HG02981 (cell line): ENCODE measurements around the gene DKKL1.
"Not testable (repeated sequence)": the region's sequence is repeated elsewhere in the genome, so short reads cannot be mapped to it uniquely, and the experiment has no call there.

Source experiments
- ATAC-seq: cut with Tn5 transposase; IDR thresholded peaks from one replicate; pipeline ENCODE4 v1.9.1; 2021; ENCODE audit warnings: mild to moderate bottlenecking, moderate library complexity; ENCODE audit not compliant: unreplicated experiment

DKKL1 gene

DNA sequence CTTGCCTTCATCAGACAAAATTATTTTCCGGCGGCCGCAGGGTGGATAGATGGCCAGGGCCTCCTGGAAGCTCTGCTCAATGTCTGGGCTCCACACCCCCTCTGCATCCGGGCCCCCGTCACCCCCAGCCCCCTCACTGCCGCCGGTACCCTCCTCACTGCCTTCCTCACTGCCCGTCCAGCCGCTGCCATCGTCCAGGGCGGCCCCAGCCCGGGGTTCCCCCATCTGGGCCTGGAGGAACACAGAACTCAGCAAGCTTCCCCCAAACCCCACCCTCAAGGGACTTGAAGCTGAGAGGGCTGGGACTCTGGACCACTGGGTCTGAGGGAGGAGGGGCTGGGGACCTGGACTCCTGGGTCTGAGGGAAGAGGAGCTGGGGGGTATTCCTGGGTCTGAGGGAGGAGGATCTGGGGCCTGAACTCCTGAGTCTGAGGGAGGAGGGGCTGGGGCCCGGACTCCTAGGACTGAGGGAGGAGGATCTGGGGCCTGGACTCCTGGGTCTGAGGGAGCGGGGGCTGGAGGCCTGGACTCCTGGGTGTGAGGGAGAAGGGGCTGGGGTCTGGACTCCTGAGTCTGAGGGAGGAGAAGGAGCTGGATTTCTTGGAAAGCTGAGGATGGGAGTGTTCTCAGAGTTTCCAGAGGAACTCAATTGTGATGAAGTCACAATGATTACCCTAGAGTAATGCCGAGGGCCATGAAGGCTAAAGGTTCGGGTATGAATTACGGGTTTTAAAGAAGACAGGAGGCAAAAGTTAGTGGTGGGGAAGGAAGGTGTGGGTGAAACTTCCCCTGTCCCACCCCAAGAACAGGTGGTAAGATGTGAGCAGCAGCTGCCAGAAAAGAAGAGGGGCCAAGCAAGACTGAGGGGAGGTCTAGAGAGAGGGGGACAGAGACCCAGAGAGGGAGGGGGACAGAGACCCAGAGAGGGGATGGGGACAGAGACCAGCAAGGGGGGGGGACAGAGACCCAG is 3.5 kb upstream of the DKKL1 start:
- no peak for ATAC-seq

DNA sequence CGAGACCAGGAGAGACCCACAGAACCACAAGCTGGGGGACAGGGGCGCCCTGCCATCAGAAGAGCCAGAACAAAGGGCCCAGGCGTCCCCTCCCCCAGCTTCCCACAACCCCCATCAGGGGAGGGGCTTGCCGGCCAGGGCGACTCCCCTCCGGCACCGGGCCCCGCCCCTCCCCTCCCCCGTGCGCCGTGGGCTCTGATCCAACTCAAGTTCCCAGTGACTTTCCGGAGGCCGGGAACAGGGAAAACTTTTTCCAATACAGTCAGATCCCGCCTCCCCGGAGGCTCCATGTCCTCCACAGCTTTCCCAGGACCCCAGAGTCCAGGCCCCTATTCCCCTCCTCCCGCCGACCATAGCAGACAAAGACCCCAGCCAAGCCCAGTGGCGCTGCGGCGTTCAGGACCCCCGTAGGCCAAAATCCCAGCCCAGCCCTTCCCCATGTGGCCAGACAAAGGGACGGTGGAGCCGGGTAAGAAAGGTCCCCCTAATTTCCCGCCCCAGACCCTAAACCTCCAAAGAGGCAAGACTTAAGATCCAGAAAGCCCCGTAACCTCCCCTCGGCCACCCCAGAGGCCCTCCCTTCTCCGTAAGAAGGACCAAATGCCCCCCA is 2.1 kb upstream of the DKKL1 start:
- ATAC-seq: no peak

DNA sequence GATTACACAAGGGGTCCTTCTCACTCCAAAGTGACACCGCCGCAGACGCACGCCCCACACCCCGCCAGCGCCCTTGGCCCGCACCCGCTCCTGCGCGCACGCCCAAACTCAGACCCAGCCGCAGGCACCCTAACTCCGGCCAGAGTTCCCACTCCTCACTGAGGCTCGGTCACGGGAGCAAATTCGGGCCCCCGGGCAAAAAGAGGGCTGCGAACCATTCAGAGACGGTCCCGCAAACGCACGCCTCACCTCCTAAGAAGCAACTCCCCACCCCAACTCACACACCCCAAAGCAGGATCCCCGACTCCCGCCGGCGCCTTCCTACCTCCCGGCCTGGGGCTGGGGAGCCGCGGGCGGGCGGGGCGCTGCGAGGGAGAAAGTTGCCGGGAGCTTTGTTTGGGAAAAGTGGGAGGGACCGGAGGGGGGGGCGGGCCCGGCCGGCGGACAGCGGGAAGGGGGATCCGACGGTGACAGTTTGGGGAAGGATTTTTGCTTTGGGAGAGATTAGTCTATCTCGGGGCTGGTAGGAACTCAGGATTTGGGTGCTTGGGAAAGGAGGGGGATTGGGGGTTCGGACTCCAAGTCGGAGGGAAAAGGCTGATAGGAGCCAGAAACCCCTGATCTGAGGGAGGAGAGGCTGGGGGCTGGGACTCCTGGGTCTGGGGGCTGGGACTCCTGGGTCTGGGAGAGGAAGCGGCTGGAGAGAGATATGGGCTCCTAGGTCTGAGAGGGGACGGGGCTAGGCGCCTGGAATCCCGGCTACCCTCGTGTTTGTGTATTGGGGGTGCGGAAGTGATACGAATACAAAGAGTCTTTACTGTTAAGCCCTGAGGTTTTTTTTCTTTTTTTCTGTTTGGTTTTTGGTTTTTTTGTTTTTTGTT is 1.4 kb upstream of the DKKL1 start, which contains the start of gene TEAD2:
TEAD2 (minus strand) TSS at position 369 of the 881 bp plus-strand sequence. CDS start 2,341 bp downstream, outside the sequence.
- no peak for ATAC-seq

DNA sequence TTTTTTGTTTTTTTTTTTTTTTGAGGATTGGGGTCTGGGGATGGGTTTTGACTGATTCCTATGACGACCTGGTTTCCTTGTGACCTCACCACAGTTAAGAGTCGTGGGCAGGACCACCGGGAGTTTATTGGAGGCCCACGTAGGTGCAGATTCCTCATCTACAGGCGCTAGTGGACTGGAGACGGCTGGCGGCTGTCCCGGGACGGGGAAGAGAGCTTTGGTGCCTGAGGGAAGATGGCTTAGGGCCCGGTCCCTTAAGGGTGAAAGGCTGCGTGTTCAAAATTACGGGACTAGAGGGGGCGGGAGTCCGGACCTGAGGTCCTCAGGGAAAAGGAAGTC is 779 bp upstream of the DKKL1 start:
- ATAC-seq: no peak

DNA sequence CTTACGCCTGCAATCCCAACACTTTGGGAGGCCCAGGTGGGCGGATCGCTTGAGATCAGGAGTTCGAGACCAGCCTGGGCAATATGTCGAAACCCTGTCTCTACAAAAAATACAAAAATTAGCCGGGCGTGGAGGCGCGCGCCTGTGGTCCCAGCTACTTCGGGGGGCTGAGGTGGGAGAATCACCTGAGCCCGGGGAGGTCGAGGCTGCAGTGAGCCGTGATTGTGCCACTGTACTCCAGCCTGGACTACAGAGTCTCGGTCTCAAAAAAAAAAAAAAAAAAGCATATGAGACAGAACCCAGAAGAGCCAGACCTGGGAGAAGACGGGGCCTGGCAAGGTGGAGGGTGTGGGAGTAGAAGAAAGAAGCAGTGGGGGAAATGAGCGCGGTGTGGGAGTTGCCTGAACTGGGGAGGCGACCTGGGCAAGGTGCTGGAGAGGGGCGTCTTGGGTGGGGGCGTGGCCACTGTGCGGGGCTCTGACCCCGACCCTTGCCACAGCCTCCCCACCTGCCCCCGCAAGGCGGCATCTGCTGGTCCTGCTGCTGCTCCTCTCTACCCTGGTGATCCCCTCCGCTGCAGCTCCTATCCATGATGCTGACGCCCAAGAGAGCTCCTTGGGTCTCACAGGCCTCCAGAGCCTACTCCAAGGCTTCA is 533 bp downstream of the DKKL1 start:
- no peak for ATAC-seq

DNA sequence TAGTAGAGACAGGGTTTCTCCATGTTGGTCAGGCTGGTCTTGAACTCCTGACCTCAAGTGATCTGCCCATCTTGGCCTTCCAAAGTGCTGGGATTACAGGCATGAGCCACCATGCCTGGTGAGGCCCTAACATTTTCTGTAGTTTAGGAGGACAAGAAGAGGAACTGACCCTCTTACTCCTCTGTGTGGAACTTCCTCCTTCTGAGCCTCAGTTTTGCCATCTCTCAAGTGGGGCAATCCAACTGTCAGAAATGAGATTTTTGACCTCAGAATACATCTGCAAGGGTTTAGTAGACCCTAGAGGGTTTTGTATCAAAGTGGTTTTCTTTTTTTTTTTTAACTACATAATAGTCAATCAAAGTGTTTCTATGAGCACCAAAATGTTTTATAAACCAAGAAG is 2.4 kb downstream of the DKKL1 start:
- ATAC-seq: no peak

DNA sequence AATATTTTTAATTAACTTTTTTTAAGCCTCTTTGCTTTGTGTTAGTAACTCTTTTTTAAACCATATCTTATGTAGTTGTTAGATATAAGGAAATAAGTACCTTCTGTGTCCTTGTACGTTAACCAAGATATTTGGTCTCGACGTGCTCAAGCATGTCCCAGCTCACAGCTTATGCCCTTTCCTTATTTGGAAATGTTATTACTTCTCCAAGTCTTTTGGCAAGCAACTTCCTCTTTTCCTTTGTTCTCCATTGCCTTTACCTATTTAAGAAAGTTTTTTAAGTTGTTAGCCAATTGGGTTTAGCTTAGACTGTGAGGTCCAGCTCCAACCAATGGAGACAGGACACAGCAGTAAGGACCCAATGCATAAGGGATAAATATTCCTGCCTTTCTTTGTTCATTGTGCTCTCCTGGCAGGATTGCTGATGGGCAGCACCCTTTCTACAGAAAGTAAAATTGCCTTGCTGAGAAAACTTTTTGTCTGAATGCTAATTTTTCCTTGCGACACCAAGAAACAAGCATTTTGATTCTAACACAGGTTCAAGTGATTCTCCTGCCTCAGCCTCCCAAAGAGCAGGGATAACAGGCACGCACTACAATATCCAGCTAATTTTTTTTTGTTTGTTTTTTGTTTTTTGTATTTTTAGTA is 5.2 kb downstream of the DKKL1 start:
- no peak for ATAC-seq

DNA sequence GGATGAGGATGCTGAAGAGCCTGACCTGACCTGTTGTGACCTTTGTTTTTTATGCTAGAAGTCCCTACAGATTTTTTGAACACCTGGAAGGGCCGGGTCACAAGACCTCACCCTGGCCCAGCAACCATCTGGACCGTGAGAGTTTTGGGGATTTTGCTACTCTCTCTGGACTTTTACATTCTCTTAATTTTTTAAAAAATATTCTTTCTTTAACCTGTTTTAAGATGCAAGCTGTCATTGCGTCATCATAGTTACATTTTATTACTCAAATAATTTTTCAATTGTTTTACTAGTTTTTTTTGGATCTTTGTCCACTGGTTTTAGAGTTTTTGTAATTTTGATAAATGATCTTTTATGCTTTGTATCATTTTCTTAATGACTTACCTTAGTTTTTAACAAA is 7.5 kb downstream of the DKKL1 start:
- ATAC-seq: no peak

DNA sequence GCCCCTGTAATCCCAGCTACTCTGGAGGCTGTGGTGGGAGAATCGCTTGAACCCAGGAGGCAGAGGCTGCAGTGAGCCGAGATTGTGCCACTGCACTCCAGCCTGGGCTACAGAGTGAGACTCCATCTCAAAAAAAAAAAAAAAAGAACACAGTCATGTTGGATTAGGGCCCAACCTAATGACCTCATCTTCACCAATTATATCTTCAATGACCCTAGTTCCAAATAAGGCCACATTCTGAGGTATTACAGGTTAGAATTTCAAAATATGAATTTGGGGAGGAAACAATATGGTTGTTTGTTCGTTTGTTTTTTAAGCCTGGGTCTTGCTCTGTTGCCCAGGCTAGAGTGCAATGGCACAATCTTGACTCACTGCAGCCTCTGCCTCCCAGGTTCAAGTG is 9.5 kb downstream of the DKKL1 start:
- ATAC-seq: not testable (repeated sequence)

DNA sequence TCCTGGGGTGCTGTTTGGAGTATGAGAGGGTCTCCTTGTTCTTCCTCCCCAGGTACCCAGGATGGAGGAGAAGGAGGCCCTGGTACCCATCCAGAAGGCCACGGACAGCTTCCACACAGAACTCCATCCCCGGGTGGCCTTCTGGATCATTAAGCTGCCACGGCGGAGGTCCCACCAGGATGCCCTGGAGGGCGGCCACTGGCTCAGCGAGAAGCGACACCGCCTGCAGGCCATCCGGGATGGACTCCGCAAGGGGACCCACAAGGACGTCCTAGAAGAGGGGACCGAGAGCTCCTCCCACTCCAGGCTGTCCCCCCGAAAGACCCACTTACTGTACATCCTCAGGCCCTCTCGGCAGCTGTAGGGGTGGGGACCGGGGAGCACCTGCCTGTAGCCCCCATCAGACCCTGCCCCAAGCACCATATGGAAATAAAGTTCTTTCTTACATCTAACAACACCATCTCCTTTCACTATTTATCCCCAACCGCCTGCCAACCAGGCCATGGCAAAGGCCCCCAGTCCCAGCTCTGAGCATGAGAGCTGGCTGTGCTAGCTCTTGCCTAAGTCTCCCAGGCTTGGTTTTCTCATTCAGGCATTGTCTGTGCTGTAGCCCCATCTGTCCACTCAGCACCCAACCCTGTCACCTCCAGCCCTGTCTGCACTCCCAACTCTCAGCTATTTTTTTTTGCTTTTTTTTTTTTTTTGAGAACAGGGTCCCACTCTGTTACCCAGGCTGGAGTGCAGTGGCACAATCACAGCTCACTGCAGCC is 11.2 kb downstream of the DKKL1 start:
- no peak for ATAC-seq

DNA sequence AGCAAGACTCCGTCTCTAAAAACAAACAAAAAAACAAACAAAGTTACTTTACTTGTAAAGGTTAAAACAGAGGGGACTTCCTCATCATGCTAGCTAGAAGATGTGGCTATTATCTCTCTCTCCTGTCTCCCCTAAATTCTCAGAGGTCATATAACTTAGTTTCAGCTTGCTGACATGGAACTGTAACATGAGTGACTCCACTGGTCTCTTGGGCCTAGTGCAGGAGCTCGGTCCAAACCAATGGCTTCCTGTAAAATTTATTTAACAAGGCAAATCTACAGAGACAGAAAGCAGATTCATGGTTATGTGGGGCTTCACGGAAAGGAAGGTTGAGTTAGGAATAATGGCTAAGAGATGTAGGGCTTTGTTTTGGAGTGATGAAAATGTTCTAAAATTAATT is 14.8 kb downstream of the DKKL1 start:
- ATAC-seq: no peak

DNA sequence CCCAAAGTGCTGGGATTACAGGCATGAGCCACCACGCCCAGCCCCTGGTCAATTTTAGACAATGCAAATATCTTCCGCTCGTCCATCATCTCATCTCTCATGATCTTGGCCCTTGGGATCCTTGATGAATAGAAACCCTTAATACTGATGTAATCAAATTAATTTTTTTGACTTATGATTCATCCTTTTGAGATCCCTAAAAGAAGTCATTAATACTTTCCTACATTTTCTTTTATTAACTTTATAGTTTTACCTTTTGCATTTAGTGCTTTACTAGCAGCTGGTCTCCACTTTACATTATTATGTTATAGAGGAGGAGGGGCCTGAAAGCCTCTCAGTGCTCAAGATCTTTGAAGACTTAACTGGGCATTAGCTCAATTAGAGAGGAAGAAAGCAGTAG is 16.7 kb downstream of the DKKL1 start:
- no peak for ATAC-seq

DNA sequence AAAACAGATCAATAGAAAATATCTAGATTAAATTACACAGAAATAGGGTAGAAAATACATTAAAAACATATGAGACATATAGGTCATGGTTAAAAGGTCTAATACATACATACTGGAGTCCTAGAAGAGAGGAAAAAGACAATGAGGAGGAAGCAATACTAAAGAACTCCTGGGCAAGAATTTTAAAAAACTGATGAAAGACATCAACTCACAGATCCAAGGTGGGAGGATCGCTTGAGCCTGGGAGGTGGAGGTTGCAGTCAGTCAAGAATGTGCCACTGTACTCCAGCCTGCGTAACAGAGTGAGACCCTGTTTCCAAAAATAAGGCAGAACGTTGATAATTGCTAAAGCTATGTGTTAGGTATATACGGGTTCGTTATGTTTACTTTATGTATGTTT is 19.0 kb downstream of the DKKL1 start:
- no peak for ATAC-seq

DNA sequence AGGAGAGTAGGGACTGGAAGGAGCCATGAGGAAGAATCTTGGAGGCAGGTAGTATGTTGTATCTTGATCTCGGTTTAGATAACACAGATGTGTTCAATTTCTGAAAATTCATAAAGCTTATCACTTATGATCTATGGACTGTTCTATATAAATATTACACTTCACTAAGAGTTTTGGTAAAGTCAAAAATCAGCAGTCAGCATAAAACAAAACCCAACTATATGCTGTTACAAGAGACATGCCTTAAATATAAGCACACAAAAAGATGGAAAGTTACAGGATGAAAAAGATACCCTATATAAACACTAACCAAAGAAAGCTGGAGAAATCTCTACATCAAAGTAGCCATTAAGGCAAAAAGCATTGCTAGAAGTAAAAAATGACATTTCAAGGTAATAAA is 19.9 kb downstream of the DKKL1 start:
- ATAC-seq: no peak

DNA sequence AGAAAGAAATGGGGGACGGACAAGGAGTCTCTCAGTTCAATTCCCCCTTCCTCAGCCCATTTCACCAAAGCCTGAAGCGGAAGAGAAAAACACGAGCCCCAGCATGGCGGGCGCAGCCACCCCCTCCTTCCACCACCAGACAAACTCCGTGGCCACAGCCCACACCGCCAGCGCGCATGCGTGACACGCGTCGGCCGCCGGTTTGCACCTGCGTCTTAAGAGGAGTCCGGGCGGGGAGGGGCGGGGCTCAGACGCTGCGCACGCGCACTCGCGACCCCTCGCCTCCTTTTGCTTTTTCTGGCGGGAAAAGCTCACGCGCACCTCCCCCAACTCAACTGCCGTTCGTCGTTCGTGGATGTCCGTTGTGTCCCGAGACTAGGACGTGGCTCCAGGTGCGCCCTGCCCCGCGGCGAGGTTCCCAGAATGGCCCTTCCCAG is 24.3 kb downstream of the DKKL1 start, which contains the start of gene KASH5:
KASH5 (plus strand) TSS at position 314 of the 437 bp plus-strand sequence. CDS start 2,635 bp downstream, outside the sequence.
- ATAC-seq: peak; percentile 55

DNA sequence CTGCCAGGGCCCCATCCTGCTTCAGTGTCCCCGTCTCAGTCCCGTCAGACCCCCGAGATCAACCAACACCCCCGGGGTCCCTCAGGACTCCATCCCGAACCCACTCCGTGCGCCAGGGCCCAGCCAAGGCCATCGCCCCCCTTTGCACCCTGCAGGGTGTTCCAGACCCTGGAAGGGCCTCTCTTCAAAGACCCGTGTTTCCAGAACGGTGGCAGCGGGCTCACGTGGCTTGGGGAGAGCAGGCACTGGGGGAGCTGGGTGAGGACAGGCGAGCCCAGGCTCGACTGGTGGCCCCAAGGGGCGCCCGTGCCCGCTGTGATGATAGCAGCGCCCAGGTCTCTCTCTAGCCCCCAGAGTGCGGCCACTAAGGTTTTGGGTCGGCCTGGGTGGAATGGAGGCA is 25.7 kb downstream of the DKKL1 start:
- no peak for ATAC-seq

DNA sequence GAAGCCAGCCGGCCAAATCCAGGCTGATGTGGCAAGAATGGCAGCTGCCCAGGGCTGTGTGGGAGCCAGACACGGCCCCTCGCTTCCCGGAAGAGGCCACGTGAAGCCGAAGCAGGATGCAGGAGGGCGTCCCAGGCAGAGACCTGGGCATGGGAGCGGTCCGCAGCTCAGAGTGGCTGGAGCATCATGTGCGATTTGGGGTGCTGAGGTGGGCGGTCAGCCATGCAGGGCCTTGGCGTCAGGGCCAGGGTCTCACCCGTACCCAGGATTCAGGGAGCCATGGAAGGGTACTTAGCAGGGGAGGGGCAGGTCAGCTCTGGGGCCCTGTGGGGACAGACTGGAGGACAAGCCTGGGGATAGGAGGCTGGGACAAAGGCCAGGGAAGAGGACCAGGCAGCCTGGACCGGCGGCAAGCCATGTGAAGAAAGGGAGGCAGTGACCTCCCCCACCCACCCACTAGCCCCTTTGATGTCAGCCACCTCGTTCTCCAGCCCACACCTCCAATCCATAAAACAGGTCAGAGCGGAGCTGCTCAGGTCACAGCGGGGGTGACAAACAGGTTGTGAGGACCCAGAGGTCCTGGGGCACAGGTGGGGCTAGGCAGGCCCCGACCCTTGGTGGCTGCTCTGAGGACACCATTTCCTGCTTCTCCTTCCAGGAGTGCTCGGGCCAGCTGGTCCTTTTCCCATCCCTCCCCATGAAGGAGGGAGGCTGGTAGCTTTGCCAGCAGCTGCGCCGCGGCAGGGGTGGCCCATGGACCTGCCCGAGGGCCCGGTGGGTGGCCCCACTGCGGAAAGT is 26.7 kb downstream of the DKKL1 start:
- no peak for ATAC-seq

DNA sequence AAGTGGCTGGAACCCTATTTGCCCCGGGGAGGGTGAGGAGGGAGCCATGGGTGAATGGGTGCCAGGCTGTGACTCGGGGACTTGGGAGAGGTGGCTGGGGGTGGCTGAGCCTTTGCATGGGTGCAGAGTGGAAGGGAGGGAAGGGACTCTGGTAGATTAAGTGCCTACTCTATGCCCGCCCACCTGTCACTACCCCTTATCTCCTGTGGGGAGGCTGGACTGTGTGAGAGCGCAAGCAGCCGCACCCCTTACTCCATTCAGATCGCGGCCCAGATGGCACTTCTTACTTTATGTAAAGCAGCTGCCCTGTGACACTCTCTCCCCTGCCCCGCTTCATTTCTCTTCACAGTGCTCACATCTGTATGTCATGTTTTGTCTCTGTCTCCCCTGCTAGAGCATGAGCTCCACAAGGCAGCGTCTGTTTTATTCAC is 27.3 kb downstream of the DKKL1 start:
- no peak for ATAC-seq
